LNCaP clone FGC (cell line): ENCODE results near the gene MICAL2.

ENCODE experiments used
- DNase-seq: peaks from one replicate; pipeline ENCODE4 v3.0.0-alpha.2; 2011; ENCODE audit warnings: low read depth
- H3K4me3 ChIP-seq: 2 replicates; pipeline ENCODE4 v1.5.1; 2011; ENCODE audit warnings: mild to moderate bottlenecking, low read depth, low read length, control low read depth
- CTCF ChIP-seq: IDR thresholded peaks from 2 replicates; pipeline ENCODE4 v1.5.1; 2012; ENCODE audit warnings: mild to moderate bottlenecking; ENCODE audit not compliant: control insufficient read depth, insufficient read depth; ENCODE audit errors: extremely low read depth

The MICAL2 gene

GRCh38 chr11:12211331-12212065 lies 101.1 kb downstream of the MICAL2 start:
- no peak for TF ChIP-seq CTCF
- no peak for DNase-seq
- H3K4me3 ChIP-seq = no peak overlapping the region

- no peak overlapping the region for H3K4me3 ChIP-seq
- no peak for DNase-seq
- TF ChIP-seq CTCF = no peak
Observed at GRCh38 chr11:12212174-12212820, 101.9 kb downstream of the MICAL2 start.

- TF ChIP-seq CTCF = no peak
- H3K4me3 ChIP-seq = no peak overlapping the region
- DNase-seq = no peak
Observed at GRCh38 chr11:12212821-12213185, 102.4 kb downstream of the MICAL2 start.

GRCh38 chr11:12213883-12214282 lies 103.5 kb downstream of the MICAL2 start:
- TF ChIP-seq CTCF = no peak
- no peak overlapping the region for H3K4me3 ChIP-seq
- no peak for DNase-seq

- DNase-seq = no peak
- TF ChIP-seq CTCF = no peak
- no peak overlapping the region for H3K4me3 ChIP-seq
Observed at GRCh38 chr11:12214751-12215150, 104.4 kb downstream of the MICAL2 start.

- no peak for TF ChIP-seq CTCF
- no peak overlapping the region for H3K4me3 ChIP-seq
- DNase-seq = no peak
Observed at GRCh38 chr11:12215181-12215593, 104.8 kb downstream of the MICAL2 start.

GRCh38 chr11:12216041-12216451 lies 105.7 kb downstream of the MICAL2 start:
- no peak overlapping the region for H3K4me3 ChIP-seq
- TF ChIP-seq CTCF = no peak

More at GRCh38 chr11:12216041-12216451, 105.7 kb downstream of the MICAL2 start:
- DNase-seq = no peak
